Activated gamma-delta T cell treated with Interleukin-2 at 50 U/mL for 16 hours (primary cell): ENCODE measurements around the gene DMD.
"Not testable (repeated sequence)": the region's sequence is repeated elsewhere in the genome, so short reads cannot be mapped to it uniquely, and the experiment has no call there.

Source experiments
- DNase-seq: peaks from one replicate; pipeline ENCODE4 v3.0.0-alpha.2; 2020

DMD gene

DNA sequence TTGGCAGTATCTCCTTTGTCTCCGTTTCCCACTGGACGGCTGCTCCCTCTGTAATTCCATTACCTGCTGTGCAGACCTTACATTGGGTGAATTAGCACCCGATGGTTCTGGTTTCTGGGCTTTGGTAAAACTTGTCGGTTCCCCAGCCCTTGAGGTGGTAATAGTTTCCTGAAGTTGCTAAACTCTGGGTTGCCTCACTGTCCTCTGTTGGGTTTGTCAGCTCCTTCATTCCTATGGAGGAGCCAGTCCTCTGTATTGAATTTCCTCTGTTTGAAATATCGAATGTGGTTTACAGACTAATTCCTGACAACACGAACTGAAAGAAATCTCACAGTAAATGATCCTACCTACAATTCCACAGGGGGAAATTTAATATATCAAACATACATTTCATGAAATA is 1548.2 kb downstream of the DMD start:
- DNase-seq = no peak

DNA sequence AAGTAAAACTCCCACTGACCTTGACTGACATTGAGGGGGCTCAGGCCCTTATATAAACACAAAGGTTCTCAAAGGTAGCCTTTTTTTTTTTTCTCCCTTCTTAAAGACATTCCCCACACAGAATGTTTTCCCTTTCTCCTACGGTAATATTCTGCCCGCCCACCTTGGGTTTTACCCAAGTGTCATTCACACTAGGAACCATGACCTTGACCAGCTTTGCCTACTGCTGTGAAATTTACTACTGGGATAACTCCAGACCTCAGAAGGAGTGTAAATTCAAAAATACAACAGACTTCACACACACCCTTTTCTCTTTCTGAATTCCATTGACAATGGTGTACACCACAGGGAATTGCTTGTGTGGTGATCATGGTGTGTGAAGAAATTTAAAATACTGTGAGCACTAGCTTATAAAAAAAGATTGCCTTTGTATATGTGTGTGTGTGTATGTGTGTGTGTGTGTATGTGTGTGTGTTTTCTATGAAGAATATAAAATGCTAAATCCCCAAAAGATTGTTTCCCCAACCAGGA is 1550.0 kb downstream of the DMD start:
- no peak for DNase-seq

DNA sequence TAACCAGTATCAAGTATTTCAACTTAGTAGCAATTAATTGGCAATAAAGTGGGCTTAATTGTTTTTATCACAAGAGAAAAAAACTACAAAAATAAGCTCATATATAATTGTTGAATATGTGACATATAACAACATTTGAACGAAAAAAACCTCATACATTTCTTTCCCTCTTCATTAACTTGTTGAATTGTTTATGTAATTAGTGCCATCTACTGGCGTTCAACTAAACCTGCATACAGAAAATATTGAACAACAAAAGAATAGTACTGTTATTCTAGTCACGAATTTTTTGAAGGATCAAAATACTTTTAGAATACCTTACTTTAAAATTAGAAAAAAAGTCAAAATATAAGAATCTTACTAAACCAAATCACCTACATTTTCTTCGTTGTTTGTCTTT is 1553.0 kb downstream of the DMD start:
- no peak for DNase-seq

DNA sequence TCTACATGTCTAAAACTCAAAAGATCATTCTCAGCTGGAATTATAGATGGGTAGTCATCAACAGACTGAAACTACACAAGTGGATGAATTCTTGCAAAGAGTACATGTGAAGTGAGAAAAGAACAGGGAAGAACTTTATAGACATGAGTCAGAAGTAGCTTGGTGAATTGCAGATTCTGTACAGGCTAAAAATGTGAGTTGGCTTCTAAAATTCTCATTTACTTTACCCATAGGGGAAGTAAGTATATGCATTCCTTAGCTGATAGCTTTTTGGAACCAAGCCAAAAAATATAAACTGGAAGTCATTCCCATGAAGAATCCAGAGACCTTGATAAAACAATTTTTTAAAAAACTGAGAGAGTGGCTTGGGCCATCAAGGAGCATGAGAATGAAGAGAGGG is 1555.3 kb downstream of the DMD start:
- DNase-seq = no peak

DNA sequence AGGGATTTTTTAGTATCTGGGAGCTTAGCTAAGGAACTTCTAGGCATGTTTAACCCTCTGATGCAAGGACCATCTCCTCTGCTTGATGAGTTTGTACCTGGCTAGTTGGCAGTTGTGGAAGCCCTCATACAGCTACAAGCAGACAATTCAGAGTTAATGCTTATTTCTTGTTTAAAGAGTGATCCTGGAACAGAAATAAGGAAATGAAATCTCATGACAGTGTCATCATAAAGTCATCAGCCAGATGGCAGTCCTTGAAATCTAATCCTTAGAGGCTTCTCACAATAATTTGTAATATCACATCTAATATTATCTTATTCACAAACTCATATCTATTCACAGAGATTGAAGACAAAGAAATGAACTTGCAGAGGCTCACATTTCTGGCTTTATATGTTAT is 1557.9 kb downstream of the DMD start:
- DNase-seq = no peak

DNA sequence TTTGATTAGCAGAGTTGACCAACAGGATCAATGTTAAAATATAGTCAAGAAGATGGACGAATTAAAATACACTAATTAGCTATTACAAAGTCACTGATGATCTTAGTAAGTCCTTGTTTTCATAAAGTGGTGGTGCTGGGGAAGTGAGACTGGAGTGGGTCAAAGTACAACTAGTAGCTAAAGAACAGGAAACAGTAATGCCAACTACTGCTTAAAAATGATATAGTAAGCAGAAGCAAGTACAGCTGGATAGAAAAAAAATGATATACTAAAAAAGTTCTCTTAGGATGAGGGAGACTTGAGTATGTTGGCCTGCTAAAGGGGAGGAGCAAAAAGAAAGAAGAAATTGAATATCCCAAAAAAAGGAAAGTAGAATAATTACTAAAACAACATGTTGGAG is 1558.7 kb downstream of the DMD start:
- no peak for DNase-seq

DNA sequence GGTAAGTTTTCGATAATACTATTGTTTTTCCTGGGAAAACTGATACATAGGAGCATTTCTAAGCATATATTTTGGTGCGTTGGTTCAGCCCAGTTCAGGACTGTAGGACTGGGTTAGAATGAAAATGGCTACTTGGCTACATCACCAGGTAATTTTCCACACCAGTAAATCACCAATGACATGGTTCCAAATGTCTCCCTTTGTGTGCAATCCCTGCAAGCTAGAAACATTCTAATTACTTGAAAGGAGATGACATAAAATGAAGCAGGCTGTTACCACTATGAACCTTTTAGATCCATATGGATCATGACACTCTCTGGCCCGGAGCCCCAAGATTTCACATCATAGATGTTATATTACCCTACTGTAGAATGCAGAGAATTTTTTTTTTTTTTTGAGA is 1562.1 kb downstream of the DMD start:
- DNase-seq = no peak

DNA sequence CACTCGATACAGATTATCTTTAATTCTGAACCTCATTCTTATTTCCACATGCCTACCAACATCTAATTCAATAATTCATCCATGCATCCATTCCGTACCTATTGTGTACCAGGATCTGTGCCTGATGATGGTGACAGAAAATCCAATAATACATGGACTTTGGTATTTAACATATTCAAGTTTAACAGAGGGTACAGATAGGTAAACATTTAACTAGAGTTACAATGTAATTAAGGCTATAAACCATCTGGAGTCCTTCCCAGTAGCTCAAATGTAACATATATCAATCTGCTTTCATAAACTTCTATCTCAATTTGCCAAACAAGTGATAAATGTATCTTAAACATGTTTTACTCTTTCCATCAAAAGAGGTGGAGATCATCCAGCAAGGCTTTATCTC is 1578.0 kb downstream of the DMD start:
- DNase-seq = no peak

DNA sequence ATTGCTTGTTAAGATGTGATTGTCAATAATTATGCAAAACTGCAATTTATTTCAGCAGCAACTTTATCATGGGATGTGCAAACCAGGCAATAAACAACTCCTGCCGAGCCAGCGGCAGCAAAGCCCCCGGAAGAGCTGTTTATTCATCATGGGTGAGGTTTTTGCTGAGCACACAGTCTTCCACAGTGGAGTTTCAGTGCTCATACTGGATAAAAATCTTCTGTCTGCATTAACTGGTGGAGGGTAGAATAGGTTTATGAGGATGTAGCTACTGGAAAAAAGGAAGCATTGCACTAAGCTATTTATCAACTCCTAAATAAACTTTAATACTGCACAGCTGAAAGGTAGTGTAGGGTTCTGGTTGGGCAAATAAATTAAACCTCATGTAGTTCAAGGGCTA is 1582.2 kb downstream of the DMD start:
- DNase-seq = no peak

DNA sequence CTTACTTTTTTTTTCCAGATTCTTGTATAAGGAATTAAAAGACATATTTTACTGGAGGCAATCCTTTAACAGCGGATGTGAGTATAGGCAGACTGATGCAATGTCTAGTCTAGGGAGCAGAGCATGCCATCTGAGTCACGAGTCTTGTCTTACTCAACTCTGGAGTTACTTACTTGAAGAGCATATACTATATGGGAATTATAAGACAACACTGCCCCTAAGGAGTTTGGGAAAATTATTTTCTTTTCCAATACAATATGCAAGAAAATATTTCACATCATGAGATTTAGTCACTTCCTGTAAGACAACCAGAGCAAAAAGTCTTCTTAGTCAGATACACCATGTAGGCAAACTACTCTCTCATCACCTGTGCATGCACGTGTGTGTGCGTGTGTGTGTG is 1602.2 kb downstream of the DMD start:
- no peak for DNase-seq

DNA sequence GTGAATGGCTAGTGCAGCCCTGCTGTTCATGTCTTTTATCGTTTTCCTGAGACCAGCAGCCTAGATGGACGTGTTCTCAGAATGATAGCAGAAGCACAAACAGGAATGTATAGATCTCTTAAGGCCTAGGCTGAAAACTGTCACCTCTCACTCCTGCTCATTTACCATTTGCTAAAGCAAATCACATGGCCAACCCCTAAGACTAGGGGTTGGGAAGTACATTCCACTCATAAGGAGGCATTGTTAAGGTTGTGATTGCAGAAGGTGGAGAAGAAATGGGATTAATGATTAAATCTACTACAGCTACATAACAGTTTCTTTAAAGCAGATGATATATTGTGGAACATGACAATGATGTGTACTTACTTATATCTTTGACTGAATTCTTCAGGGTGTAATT is 1602.7 kb downstream of the DMD start:
- DNase-seq = no peak

DNA sequence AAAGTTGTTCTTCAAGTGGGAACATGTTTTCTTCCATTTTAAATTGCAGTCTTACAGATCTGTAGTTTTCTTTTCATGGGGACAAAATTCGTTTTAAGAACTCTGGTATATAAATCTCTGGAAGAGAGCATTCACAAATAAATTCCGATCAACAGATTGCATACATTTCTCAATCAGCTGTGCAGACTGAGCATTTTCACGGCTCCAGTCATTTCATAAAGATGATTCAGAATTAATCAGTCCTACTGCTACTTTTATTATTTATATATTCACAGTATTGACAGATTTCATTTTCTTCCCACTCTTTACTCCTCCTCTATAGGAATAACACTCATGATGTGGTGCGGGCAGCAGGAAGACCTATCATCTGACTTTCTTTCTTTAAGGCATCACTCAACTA is 1604.6 kb downstream of the DMD start:
- DNase-seq = no peak

DNA sequence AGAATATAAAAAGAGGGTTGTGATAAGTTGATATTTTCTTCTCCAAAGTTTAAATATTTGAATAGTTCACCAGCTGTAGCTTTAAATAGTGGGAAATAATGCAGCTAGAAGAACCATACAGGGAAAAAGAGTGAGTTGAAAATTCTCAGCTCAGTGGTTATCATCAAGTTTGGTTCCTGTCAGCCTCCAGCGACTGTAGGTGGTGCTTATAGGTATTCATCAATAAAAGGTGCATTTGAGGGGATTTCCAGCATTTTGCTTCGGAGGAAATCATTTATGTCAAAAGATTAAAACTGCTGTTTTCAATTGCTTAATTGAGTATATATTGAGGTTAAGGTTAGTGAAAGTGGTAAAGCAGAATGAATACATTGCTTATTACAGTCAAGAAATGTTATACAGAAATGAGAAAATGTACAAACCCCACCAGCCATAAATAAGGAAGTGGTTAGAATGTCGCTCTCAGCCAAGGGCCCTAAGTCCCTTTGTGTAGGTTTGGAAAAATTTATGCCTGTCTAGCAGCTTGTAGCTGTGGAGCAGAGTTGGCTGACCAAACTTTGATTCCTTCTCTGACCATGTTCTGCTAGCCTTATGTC is 1606.6 kb downstream of the DMD start:
- no peak for DNase-seq

DNA sequence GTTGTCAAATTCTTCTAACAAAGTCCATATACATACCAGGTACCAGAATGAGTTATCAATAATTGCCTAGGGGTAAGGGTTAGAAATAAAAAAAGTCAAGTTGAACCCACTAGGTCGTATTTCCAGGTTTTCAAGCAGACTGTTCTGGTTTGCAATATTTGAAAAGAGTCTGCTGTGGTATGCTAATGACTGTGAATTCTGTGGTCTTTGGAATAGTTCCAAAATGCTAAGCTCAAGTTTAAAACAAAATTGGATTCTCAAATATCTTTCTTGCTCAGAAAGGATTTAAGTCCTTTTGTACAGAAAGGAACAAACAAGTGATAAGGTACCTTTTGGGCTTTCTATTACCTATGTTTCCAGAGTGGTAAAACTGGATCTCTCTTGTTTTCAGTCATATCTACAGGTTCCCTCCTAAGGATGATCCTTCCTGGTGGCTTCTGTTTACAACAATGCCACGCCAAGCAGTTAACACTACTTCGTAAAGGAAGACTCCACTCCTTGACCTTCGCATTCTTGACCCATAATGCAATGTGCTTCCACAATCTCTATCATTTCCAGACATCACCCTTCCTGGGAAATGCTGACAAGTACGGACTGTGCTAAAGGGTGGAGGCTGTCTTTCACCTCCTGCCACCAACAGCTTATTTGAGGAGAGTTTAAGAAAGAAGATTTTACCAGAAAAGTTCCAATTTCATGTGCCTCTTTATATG is 1607.8 kb downstream of the DMD start:
- no peak for DNase-seq

DNA sequence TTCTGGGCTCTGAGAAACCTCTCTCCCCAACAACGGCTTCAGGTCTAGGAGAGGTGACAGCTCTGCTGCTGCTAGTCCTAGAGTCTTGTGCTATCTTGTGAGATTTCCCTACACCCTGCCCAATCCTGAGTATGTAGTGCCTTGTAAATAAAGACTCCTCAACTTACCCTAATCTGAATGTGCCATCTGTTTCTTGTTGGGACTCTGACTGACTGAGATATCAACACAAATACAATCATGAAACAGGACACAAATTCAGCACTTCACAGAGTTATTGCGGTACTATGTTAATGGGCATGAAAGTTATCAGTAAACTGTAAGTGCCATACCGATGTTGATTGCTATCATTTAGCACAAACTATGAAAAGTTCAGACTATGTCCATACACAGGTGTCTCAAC is 1610.5 kb downstream of the DMD start:
- no peak for DNase-seq

DNA sequence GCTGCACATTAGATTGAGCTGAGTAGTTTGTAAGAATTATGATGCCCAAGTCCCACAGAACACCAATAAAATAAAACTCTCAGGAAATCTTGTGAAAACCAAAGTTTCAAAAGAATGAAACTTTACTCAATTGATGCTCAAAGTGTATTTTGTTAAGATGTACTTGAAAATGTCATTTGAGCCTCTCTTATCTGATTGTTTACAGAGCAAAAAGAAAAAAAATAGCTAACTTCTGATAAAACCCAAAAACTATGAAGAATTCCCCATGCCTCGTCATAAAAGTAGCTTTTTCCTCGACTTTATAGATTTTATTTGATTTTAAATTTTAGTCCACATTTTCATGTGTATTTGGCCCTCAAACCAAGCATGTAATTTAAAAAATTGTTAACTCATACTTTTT is 1618.0 kb downstream of the DMD start:
- DNase-seq = no peak

DNA sequence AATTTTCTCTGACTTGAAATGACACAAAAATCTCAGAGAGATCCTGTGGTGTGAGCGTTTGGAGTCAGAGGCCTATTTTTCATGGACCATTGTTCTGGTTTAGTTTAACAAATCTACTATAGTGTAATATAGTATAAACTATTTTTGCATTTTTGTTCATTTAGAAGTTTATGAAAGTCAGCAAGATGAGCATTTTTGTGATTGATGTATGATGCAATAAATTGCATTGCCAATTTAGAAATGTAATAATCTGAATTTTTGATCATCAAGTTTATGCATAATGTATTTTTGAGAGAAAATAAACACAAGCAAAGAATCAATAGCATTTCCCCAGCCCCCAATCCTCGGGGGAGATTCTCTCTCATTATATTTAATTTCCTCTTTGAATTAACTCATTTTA is 1620.0 kb downstream of the DMD start:
- DNase-seq = no peak

DNA sequence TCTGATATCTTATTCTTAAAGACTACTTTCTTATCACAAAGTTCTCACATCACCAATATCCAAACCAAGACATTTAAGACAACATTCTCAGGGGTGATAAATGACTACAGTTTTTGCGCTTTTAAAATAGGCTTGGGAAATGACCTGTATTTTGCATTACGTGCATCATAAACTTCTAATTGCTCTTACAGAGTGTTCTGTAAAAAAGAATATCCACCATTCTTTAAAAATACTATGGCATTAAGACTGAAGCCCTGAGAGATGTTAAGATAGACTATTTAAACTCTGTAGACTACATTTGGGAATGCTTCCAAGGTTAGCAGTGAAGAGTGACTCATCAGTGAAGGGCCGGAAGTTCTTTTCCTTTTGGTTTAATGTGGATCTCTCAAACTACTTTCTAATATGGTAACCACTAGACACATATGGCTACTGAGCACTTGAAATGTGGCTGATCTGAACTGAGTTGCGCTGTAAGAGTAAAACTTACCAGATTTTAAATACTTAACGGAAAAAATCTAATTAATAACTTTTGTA is 1620.7 kb downstream of the DMD start:
- DNase-seq = no peak

DNA sequence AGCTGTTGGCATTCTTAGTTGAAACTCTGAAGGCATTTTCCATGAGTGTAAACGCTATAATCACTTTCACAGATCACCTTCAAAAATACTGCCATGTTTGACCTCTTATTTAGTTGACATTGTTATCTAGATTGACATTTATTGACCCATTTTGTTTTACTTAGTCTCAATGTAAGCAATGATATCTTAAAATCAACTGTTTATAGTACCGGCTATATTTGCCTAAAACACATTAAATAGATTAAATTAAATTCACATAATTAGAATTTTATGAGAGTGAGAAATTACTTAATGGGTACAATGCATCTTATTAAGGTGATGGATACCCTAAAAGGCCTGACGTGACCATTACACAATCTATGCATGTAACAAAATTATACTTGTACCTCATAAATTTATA is 1621.8 kb downstream of the DMD start:
- DNase-seq = no peak

DNA sequence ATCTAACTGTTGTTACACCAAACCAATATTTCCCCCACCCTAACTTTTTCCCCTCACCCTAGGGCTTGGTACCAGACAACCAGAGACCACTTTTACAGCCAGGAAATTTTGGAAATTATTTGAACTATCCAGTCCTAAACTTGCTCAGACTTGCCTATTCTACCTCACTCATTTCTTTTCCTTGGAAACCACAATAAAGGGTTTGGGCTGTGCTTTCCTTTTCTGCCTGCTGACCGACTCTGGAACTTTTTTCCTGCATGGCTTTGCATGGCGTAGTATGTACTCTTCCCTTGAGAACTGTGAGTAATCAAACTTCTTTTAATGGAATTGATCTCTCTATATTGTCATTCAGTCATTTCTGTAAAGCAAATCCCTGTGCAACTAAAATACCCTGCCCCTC is 1623.0 kb downstream of the DMD start:
- no peak for DNase-seq

DNA sequence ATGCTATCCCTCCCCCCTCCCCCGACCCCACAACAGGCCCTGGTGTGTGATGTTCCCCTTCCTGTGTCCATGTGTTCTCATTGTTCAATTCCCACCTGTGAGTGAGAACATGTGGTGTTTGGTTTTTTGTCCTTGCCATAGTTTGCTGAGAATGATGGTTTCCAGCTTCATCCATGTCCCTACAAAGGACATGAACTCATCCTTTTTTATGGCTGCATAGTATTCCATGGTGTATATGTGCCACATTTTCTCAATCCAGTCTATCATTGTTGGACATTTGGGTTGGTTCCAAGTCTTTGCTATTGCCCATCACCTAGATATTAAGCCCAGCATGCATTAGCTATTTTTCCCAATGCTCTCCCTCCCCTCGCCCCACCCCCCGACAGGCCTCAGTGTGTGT is 1627.5 kb downstream of the DMD start:
- not testable (repeated sequence) for DNase-seq

DNA sequence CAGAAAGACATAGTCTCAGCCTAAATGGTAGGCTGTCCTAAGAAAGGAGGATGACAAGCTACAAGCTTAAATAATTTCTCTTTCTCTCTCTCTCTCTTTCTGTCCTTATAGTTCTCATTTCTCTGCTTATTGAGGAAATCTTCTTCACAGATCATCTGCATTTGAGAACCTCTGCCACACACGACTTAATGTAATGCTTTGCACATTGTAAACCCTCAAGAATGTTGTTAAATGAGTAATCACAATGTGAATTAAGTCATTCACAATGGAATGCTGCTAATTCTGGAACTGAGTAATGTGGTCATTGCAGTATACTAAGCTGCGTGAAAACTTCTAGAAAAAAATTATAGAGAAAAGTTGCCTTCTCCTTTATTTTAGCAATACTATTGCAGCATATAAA is 1630.6 kb downstream of the DMD start:
- DNase-seq = no peak

DNA sequence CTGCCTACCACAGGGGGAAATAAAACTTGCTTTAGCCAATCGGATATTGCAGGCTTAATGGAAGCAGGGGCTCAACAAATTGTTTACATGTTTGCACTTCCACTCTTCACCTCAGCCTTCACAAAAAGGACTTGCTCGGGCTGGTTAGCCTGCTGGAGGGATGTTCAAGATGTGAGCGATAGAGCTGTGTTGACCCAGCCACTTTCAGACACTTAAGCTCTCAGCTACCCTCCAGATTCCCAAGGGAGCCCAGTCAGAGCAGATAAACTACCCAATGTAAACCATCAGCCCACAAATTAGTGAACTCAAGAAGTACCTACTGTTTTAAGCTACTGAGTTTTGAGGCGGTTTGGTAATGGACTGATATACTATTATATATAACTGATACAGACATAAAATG is 1631.1 kb downstream of the DMD start:
- DNase-seq = no peak

DNA sequence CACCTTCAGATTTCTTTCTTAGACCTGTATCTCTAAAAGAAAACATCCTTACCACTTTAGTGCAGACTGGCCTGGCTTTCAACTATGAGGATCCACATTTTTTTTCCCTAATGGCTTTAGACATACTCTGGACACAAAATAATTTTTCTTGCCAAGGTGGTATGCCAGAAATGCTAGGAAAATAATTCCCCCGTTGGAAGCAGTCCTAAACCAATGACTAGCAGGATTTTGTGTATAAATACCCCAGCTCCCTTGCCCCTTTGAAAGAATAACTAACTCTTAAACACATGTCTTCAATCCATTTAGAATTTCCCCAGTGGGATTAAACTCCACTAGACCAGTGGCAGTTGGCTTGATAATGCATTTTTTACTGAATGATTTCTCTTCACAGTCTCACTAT is 1639.0 kb downstream of the DMD start:
- no peak for DNase-seq

DNA sequence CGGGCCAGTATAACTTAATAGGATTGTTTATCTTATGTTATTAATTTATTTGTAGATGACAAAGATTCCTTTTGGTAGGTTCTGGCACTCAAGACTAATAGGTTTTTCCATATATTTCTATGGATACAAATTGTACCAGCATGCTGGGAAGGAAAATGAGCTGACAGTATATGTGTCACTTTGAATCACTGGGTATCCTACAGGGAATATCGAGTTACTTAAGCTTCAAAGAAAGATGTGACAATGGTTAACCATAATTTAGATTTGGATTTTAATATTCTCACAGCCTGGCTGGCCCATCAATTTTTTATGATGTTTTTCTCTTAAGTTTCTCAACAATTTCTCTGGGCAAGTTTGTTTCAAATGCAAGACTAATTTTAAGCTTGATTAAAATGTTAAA is 1640.7 kb downstream of the DMD start:
- DNase-seq = no peak
